ENCODE data around the gene PDZRN3. TPM values are rescaled to one million over a fixed set of nuclear protein-coding genes. Genes with fewer than 3 reads are reported as not detected.

The PDZRN3 gene
- total and polyA plus RNA-seq, 8 donors: 4.5 to 10.9 (median 7.4) TPM

- ATAC-seq (peak; percentile 3 to 14 (median 6)), FAIRE-seq (no peak), DNase-seq (no peak)
- Histone ChIP-seq H3K27ac (no peak overlapping the region), H3K4me1 (peaks cover 9 to 19% (median 13%) of the 10 kb centered on the region in 3 donors), H3K9me3 (no peaks in the 10 kb centered on the region), H3K36me3 (no peaks in the 10 kb centered on the region), H3K27me3 (no peaks in the 10 kb centered on the region), H3K4me3 (no peak overlapping the region)
- intact Hi-C loops (cut with DNase I): no loop called here
- WGBS, 2 donors: 47 to 51% methylated on average over 6 of the region's 6 CpGs
- TF ChIP-seq CTCF (IDR thresholded peaks at IDR 0.05): no peak
These were observed 273.7 kb downstream of the PDZRN3 start for GRCh38 chr3:73350996-73351395.

GRCh38 chr3:73349657-73350056, 275.1 kb downstream of the PDZRN3 start:
- ATAC-seq (no peak), DNase-seq (no peak), FAIRE-seq (no peak)
- H3K4me3 ChIP-seq: no peak overlapping the region
- H3K27me3 ChIP-seq: no peaks in the 10 kb centered on the region
- no peak overlapping the region for H3K27ac ChIP-seq
- no peaks in the 10 kb centered on the region for H3K9me3 ChIP-seq
- TF ChIP-seq CTCF (IDR thresholded peaks at IDR 0.05): no peak
- peaks cover 9 to 19% (median 13%) of the 10 kb centered on the region in 3 donors for H3K4me1 ChIP-seq
- intact Hi-C loops (cut with DNase I): no loop called here
- H3K36me3 ChIP-seq: no peaks in the 10 kb centered on the region
- WGBS, 2 donors: 82% methylated on average over 4 of the region's 4 CpGs

GRCh38 chr3:73342077-73342476, 282.7 kb downstream of the PDZRN3 start:
- H3K27ac ChIP-seq: no peak overlapping the region
- H3K9me3 ChIP-seq: no peaks in the 10 kb centered on the region
- intact Hi-C loops (cut with DNase I): no loop called here
- WGBS, 2 donors: 91 to 100% methylated on average over 1 of the region's 1 CpG
- no peaks in the 10 kb centered on the region for H3K4me1 ChIP-seq
- no peak for TF ChIP-seq CTCF (IDR thresholded peaks at IDR 0.05)
- FAIRE-seq (no peak), DNase-seq (no peak), ATAC-seq (no peak)
- no peaks in the 10 kb centered on the region for H3K27me3 ChIP-seq
- no peak overlapping the region for H3K4me3 ChIP-seq
- no peaks in the 10 kb centered on the region for H3K36me3 ChIP-seq

GRCh38 chr3:73341272-73341935, 283.3 kb downstream of the PDZRN3 start:
- ATAC-seq (no peak), FAIRE-seq (no peak)
- intact Hi-C loops (cut with DNase I): no loop called here

More at GRCh38 chr3:73341272-73341935, 283.3 kb downstream of the PDZRN3 start:
- Histone ChIP-seq H3K9me3 (no peaks in the 10 kb centered on the region), H3K4me3 (no peak overlapping the region), H3K27ac (no peak overlapping the region), H3K4me1 (no peaks in the 10 kb centered on the region), H3K36me3 (no peaks in the 10 kb centered on the region), H3K27me3 (no peaks in the 10 kb centered on the region)
- no peak for DNase-seq
- TF ChIP-seq CTCF (IDR thresholded peaks at IDR 0.05): no peak
- WGBS, 2 donors: 88 to 94% methylated on average over 3 of the region's 3 CpGs

Measured in pancreas (tissue), 10 donors.